ENCODE measurements around the gene DLGAP1.

Gene DLGAP1

DNA sequence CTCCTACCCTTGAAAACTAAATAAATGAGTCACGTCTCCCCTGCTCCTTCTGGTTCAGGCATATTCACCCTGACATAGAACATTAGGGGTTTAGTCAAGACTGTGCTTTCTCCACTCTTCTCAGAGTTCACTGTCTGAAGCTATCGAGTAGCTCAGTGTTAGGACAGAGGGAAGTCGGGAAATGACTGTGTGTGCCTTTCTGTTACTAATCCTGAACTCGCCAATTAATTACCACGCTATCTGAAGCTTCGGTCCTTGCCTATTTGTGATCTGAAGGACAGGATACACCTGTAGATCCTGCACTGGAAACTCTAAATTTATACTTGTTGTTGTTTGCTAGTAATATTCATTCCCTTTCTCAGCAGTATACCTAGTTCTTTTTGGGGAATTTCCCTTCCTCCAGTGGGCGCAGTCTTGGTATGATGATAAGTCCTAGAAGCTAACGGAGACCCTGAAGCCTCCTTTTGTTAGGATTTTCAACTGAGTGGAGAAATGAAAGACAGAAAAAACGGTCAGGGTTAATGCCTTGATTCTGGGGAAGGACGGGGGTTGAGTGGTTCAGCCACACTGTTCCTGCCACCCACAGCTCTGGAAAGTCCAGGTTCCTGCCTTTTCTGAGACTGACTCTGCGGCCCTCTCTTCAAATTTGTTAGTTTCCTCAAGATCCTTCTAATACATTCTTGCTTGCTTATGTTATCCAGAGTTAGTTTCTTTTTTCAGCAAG is 218.0 kb downstream of the DLGAP1 start:
- DNase-seq, result no peak

DNA sequence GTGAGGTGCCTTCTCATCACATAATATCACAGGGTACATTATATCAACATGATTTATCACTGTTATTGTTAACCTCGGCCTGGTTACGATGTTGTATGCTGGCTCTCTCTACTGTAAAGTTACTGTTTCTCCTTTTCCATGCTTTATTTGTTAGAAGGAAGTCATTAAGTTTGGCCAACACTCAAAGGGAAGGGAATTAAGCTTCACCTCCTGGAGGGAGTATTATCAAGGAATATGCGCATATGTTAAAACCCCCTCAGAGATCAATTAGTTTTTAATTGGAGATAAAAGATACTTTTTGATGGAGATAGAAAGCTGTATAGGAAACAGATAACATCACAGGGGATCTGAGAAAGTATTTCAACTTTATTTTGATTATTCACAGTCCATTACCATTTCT is 221.6 kb downstream of the DLGAP1 start:
- DNase-seq, result no peak

DNA sequence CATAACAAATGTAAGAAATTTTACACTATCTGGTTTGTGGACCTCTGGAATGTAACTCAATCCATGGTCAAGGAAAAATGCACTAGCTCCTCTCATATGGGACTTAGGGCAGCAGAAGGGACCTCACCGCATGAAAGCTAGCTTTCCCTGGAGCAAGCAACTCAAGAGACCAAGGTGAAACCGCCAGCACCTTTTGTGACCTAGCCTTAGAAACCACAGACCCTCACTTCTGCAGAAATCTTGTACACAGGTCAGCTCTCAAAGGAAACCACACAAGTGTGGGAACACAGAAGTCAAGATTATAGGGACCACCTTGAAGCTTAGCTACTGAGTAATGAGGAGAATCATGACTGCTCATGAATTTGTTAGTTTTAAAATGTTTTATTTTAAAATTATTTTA is 222.5 kb downstream of the DLGAP1 start:
- DNase-seq, result no peak

DNA sequence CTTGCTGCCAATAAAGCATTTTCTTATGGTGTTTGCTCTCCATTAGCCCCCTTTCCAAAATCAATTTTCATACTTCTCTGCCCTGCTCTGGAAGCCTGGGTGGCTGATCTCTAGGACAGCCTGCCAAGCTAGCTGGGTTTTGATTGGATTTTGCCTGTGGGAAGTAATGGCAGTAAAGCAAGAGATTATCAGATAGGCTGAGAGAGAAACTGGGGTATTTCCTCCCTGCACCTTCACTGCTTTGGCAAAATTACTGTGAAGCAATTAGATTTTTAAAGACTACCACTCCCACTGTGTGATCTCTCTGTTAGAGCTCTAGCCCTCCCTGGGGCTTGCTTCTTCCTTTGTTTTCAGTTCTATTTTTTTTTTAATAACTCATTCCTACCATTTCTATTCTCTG is 223.8 kb downstream of the DLGAP1 start:
- DNase-seq, result no peak

DNA sequence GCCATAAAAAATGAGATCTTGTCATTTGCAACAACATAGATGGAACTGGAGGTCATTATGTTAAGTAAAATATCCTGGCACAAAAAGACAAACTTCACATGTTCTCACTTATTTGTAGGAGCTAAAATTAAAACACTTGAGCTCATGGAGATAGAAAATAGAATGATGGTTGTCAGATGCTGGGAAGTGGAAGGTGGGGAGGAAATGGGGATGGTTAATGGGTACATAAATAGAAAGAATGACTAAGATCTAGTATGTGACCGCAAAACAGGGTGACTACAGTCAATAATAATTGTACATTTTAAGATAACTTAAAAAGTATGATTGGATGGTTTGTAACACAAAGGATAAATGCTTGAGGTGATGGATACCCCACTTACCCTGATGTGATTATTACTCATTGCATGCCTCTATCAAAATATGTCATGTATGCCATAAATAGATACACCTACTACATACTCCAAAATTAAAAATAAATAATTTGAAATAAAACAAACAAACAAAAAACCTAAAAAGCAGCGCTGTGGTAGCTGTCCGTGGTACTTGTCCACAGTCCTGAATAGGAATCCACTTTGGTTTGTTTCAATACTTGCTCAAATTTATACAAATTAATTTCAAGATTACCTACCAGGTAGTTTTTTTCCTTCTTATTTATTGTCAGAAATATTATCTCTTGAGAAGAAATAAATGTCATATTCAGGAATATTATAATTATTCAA is 224.5 kb downstream of the DLGAP1 start:
- no peak for DNase-seq

DNA sequence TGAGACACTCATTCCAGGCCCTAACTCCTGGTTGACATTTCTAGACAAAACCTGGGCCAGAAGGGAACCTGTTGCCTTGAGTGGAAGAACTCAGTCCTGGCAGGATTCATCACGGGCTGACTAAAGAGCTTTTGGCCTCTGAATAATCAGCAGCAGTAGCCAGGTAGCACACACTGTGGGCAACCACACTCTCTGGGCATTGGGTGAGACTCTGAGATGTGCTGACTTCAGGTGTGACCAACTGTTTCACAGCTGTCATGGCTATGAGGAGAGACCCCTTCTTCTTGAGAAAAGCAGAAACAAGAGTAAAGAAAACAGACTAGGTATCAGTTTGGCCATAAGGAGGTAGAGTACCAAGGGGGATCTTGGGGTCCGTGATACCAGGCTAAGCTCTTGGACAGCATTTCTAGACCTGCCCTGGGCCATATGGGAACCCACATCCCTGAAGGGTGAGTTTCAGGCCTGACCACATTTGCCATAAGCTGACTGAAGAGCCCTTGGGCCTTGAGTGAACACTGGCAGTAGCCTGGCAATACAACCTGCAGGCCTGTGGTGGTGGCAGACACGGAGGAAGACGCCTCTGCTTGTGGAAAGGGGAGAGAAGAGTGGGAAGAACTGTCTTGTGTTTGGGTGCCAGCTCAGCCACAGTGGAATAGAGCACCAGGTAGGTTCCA is 230.9 kb downstream of the DLGAP1 start:
- DNase-seq, result no peak

DNA sequence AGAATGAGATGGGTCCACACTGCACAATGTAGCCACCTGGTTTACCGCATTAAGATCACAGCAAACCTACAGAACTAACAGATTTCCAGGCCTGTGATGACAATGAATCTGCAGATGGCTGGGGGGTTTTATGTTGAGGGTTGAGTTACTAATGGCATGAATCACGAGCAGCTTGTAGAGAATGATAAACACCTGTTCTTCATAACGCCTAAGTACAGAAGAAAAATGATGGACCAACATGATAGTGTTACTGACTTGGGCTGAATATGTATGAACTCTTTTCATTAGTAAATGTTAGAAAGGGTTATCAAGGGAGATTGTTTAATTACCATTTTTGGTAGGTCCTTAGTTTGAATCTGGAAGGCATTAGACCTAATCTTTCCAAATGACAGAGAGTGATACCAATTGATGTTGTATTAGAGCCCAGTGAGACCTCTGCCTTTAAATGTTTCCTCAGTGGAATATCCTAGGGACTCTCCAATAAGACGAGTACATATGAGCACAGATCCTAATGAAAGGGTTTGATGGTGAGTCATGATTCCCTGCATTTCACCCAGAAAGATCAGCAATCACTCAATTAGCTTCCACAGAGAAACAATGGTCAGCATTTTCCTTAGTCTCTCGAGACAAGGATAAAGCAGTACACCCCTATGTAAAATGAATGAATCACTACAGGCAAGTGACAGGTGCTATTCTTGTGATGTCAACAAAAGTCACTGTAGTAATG is 243.8 kb downstream of the DLGAP1 start:
- no peak for DNase-seq

DNA sequence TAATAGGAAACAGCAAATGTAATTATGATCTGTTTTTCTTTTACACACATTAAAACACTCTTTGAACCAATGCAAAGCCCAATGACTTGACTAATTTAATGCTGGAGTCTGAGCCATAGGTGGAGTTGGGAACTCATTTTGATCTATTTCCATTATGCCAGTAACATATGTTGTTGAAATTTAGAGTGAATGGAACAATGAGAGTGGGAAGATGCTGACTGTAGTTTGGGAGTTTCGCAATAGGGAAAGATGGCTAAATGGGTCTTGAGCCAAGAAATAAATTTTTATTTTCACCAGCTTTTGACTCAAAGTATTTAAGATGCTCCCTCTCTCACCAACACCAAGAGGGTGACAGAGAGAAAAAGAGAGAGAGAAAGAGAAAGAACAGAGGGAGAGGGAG is 246.7 kb downstream of the DLGAP1 start:
- no peak for DNase-seq

DNA sequence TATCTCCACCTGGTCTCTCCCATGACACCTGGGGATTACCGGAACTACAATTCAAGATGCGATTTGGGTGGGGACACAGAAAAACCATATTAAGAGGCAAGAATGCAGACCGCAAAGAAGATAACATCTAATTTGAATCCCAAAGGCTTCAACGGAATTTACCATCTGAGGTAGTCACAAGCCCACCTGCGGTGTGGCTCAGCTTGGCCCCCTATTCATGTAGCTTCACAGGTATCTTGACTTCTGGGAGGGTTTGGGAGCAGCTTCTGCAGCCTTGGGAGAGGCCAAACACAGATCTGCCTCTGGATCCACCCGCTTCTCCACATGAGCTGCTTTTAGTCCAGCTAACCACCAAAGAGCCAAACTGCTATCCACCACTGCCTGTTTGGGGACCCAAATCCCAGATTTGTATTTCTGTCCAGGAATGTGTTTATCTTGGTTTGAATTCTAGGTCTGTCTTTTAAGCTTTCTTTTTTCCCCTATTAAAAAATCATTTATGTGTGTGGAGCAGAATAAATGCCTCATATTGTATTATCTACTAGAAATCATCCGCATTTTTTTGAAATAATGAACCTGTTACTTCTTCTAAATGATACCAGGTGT is 247.6 kb downstream of the DLGAP1 start:
- no peak for DNase-seq

DNA sequence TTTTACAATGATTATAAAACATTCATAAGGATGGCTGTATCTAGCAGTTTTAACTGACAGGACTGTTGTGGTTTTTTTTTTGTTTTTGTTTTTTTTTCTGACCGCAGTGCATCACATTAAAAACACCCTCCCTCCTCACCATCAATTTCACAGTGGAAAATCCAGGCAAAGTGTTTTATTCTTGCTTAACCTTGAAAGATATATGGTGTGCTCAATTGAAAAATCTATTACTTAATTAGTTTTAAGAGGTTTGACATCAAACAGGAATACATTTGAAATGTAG is 250.7 kb downstream of the DLGAP1 start:
- DNase-seq, result no peak

DNA sequence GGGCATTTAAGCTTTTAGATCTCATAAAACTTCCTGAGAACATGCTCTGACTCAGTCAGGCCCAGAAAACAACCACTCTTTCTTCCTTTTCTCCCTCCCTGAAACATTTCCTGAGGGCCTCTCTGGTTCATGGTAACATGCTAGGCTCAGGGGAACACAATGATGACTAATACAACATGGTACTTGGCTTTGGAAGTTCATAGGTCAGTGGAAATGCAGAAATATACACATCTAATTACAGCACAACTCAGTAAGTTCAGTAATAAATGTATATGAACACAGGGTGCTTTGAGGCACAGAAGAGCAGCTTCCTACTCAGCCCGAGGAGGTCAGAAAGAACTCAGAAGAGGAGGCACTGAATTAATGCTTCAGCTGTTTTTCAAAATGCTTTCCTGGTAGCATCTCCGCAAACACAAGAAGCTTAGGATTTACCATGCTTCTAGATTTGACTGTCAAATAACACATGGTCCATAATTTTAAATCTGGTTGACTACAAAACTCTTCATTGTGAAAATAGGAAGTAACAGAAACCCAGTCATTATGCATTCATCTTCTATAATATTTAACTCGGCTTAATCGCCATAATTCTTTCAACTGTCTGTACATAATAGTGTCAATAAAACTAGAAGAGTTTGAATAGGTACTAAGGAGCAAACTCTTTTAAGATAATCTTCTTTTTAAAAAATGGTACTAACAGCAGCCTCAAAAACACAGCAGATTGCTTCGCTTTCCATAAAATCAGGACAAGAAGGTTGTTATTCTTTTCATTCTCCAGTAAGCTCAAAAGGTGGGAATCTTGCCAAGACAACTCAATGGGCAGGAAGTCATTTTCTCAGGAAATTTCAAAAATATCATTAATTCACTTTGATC is 251.3 kb downstream of the DLGAP1 start:
- DNase-seq, result no peak

DNA sequence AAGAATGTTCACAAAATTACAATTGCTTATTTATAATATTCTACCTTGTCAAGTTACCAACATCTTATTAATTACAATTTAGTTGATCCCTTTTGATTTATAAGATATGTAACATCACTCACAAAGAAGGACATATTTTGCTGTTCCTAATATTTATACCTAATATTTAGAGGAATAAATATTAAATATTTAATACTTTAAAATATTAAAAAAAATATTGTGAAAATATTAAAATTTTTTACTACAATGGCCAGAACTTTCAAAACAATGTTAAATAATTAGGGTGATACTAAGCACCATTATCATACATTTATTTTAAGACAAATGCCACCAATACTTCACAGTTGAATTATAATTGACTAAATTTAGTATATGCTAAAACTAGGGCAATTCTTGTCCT is 254.7 kb downstream of the DLGAP1 start:
- DNase-seq, result no peak

DNA sequence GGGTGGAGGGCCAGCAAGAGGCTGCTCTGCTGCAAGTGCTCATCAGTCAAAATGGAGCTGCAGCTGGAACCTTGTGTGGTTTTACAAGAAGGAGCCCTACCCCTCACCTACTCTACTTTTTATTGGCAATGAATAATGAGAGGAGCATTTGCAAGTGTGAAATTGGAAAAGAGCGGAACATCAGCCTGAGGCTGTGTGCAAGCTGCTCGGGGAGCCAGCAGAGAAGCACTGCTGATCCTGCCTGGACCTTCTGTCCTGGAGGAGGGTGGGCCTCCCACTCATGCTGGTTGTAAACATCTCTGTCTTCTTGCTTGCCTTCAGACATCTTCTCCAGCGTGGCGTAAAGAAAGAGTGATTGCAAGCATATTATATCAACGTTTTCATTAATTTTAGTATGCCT is 256.2 kb downstream of the DLGAP1 start:
- DNase-seq, result no peak

DNA sequence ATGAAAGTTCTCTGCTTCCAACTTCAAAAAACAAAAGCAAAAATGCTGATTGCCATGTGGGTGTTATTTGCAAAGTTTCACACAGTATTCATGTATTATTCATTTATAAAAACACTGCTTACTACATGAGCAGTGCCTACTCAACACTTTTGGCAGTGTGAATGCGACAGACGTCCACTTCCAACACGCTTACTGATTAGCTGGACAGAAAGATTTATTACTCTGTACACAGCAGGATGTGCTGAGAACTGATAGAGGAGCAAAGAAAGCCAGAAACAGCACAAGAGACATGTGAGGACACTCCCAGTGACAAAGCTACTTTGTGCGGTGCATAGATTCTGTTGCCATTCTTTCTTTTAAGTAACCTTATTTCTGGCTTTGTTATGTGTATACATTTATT is 258.8 kb downstream of the DLGAP1 start:
- DNase-seq, result no peak

DNA sequence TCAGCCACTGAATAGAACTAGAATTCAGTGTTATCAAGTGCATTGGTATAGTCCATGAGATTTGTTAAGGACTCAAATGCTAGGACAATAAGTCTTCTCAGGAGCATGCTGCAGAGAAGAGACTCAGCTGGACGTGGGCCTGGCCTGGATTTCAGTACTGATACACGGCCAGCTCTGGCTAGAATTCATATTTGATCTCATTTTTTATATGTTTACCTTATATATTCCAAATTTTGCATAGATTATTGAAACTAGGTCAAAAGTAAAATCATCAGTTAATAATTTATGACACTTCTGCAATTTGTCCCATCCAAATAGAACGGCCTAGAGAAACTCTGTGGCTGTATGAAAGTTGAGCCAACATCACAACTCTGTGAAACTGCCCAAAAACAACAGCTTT is 262.0 kb downstream of the DLGAP1 start:
- DNase-seq, result no peak

DNA sequence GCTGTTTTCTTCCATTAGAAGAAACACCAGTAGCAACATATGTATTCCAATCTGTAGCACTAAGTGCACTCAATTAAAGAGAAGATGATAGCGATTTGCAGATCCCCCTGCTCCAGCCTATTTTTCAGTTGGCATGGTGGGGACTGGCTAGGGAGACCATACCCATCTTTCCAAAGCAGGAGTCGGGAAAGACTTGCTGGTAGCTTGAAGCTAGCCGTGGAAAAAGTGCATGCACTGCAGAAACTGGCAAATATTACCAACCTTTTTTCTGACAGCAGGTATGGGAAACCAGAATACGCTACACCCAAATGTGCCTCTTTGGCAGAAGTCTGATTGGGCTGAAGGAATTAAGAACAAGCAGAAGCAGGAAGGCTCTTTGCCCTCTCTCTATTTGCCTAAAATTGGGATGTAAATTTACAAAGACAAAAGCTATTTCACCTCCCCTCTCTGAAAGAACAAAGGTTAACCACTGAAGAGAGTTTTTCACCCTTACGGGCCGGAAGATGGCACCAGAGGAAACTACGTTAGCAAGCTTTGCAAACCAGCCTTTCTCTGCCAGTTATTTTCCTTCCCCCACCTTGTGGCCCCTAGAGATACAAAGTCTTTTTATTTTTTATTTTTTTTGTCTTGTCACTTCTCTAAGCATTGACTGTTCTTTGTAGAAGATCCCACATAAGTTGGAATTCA is 273.1 kb downstream of the DLGAP1 start:
- DNase-seq, result no peak

DNA sequence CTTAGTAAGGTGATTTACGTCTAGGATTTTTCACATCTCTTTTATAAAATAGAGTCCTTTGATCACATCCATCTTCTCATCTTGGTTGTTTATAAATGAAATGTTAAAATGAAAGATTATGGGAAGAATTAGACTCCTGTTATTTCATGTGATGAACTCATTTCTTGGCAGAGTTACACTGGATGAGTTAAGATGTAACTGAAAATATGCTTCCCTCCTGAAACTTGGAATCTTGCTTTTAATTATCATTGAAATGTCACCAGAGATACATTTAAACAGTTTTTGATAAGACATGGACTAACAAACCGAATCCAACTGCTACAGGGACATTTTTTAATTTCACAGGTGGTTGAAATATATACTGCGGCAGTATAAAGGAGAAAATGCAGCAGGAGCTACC is 274.0 kb downstream of the DLGAP1 start:
- DNase-seq, result no peak

DNA sequence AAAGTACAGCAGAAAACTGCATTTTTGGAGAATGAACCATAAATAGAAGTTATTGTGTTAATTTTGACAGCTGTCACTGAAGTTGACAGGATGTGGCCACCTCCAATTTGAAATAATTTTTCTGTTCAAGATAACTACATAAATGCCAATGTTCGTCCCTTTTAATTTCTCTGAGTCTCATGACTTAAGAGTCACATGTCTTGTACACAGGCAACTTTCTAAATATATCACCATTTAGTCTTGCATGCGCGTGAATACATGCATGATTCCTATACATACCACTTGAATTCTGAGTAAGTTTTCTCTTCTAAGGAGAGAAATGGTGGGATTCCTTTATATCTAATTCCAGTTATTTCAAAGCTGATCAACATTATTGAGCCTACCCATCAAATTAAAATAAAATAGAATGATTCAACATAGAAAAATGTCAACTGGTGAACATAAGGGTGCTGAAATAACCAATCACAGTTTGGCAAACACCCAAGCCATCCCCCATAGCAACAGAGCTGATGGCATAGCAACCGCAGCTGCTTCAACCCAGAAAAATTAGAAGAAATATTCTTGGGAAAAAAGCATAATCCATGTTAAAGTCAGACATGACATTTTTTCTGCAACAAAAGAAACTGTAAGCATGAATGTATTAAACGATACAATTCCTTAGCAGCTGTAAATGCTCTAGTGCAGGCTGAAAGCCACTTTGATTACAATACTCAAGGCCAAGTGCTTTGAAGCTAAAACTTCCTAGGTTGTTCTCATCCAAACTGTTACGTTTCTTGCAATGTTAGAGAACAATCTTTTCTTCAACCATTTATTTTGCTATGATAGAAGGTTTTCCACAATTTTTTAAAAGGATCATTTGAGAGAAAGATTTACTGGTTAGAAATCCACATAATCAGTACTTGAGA is 282.7 kb downstream of the DLGAP1 start:
- DNase-seq, result no peak

DNA sequence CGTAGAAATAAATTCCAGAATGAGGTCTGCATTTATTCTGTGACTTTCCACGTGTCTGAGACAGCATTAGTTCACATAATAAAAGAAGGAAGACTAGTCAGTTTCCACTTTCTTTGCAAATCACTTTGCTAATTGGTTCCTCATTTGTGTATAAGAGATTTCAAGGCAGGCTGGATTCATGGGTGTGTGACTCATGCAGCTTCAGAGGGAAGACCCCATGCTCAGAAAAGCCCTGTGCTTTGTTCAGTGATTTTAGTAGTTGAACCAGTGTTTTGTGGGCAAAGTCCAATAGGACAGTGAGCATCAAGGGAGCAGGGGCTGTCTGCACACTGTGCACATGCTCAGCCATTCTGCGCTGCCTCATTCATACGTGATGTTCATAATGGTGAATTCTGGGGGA is 297.8 kb downstream of the DLGAP1 start:
- DNase-seq, result no peak

DNA sequence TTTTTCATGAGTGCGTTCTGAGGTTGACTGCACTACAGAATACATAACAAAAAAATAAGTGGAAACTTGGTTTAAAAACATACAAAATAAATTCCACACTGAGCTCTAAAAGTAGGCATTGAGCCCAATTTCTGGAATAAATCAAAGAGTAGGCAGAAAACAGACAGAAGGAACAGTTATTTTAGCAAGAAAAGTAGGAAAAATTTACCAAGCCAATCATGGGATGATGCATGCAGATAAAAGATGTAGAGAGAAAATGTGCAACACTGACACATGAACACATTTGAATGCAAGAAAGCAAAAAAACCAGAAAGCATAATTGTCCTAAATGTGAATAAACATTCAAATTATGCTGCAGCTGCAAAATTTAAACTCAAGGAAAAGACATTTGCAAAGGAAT is 308.3 kb downstream of the DLGAP1 start:
- DNase-seq, result no peak

DNA sequence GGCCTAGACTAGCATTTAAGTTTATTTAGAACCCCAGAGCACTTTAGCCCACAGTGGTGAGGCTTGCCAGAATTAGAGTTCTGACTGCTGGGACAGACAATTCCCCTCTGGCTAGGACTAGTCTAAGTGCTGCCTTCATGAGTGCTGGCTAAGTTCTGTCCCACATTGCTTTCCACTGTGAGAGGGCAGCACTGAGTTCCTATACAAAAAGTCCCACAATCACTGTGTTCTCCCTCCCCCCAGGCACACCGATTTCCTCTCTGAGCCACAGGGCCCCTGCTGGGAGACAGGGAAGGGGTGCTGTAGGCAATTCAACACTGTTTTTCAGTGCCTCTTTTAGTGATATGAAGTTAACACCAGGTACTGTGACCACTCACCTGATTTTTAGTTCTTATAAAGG is 310.9 kb downstream of the DLGAP1 start:
- DNase-seq, result no peak

Measured in T-helper 9 cell (primary cell).